SK-N-MC (cell line): ENCODE results near the gene STIMATE.

Experiments
- EZH2 ChIP-seq: fragments of 200-600 bp; sonication (generic); IDR thresholded peaks from one replicate; pipeline ENCODE4 v1.6.1; 2017; ENCODE audit warnings: antibody characterized with exemption
- FOXP2 ChIP-seq: optimal IDR thresholded peaks from 2 replicates; pipeline ENCODE3; 2011; ENCODE audit warnings: mild to moderate bottlenecking, moderate library complexity; ENCODE audit not compliant: insufficient read depth; ENCODE audit errors: extremely low read length, control extremely low read depth
- POLR2AphosphoS5 ChIP-seq: IDR thresholded peaks from 2 replicates; pipeline ENCODE4 v1.6.1; 2012; ENCODE audit warnings: mild to moderate bottlenecking, low read depth, low read length, borderline replicate concordance

DNA sequence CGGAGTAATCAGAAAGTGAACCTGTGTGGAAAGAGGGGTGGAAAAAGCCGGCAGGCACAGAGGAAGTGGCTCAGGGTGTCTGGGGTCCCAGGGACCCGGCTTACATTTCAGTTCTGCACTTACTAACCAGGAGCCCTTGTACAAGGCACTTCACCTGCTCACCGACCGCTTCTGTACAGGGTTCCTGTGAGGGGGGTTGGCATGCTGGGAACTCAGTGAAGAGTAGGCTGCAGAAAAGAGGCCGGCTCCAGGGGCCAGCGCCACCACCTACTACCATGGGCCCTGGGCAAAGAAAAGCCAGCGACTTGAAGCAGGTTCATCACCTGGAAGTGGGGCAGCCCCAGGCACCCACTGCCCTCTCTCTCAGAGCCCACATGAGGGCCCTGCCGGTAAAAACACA lies 6.2 kb downstream of the STIMATE start:
- TF ChIP-seq EZH2 (no peak), POLR2AphosphoS5 (no peak), FOXP2 (no peak)
